ENCODE measurements around the gene POLR2C.

DNA sequence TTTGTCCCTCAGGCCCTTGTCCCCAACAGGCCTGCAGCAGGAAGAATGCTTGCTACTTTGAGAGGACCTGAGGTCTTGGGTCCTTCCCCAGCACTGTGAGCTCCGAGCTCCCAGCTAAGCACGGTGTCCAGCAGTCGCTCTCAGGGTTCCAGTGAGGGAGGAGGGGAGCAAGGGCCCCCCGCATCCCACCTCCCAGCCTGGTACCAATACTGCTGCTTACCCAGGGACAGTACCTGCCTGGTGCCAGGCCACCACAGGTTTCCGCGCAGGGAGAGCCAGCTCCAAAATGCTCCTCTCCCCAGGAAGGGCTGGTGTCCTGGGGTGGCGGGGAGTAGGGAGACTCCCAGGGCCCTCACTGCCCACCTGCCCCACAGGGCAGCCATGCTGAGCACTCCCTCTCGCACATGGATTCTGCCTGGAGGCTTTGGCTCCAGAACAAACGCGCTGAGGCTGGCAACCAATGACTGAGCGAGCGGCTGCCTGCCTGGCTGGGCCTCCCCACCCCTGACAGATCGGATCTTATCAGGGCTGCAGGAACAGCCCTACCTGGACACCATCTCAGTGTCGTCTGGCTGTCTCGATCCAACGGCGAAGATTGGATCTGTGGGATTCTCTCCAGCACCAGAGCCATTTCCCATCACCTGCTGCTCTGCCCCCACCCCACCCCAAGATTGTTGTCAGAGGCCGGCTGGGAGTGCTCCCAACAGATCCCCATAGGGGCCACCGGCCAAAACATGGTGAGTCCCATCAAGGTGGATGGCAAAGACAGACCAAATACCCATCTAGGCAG lies 21.4 kb downstream of the POLR2C start:
- TF ChIP-seq, protein P1, sequence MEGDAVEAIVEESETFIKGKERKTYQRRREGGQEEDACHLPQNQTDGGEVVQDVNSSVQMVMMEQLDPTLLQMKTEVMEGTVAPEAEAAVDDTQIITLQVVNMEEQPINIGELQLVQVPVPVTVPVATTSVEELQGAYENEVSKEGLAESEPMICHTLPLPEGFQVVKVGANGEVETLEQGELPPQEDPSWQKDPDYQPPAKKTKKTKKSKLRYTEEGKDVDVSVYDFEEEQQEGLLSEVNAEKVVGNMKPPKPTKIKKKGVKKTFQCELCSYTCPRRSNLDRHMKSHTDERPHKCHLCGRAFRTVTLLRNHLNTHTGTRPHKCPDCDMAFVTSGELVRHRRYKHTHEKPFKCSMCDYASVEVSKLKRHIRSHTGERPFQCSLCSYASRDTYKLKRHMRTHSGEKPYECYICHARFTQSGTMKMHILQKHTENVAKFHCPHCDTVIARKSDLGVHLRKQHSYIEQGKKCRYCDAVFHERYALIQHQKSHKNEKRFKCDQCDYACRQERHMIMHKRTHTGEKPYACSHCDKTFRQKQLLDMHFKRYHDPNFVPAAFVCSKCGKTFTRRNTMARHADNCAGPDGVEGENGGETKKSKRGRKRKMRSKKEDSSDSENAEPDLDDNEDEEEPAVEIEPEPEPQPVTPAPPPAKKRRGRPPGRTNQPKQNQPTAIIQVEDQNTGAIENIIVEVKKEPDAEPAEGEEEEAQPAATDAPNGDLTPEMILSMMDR (IDR thresholded peaks at IDR 0.05): no peak
- no peak for TF ChIP-seq POLR2A (IDR thresholded peaks at IDR 0.05)

Data from body of pancreas (tissue), 4 donors.